GM21423 (cell line): ENCODE data around the gene EDN1.

Experiments
- ATAC-seq: cut with Tn5 transposase; IDR thresholded peaks from one replicate; pipeline ENCODE4 v1.9.1; 2021; ENCODE audit warnings: mild to moderate bottlenecking, moderate library complexity; ENCODE audit not compliant: unreplicated experiment

Gene EDN1

DNA sequence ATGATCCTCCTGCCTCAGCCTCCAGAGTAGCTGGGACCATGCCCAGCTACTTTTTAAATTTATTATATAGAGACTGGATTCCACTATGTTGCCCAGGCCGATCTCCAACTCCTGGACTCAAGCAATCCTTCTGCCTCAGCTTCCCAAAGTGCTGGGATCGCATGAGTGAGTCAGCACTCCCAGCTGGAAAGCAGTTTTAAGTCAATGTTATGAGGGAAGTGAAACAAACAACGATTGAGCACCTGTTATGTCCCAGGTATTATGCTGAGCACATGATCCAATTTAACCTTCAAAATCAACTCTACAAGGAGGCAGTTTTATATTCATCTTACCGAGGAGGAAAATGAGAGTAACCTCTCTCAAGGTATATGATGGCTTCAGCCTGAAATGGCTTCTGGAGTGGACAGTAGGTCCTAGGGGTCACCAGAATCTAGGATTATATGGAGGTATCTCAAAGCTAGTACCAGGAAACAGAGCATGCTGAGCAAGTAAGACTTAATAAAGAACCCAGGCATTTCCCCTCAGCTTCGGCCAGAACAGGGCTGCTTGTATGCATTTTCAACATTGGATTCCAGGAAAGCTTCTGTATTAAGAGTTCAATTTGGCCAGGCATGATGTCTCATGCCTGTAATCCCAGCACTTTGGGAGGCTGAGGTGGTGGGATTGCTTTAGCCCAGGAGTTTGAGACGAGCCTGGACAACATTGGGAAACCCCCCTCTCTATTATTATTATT lies 55.0 kb downstream of the EDN1 start:
- ATAC-seq = no peak

DNA sequence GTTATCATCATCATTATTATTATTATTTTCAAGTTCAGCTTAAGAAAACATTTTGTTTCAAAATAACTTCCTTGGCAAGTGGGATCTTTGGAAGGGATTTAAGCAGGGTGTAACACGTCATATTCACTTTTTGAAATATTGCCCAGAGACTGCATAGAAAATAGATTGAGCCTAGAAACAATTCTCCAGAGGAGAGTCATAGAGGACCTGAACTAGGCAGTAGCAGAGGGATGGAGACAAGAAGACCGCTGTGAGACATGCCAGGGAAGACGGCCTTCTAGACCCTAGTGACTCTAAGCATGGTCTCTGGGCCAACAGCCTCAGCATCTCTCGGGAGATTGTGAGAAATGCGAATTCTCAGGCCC lies 55.5 kb downstream of the EDN1 start:
- no peak for ATAC-seq
